ENCODE data around the gene CDK6.

Gene CDK6

GRCh38 chr7:92598310-92598981, 237.9 kb downstream of the CDK6 start:
- H3K36me3 ChIP-seq (ENCODE audit: control insufficient read depth, insufficient read depth, low read length): no peaks in the 10 kb centered on the region
- no peaks in the 10 kb centered on the region for H3K27me3 ChIP-seq (ENCODE audit: control insufficient read depth, insufficient read depth, low read length)
- DNase-seq (ENCODE audit: low read depth, low spot score): no peak
- no peaks in the 10 kb centered on the region for H3K9me3 ChIP-seq (ENCODE audit: control insufficient read depth, insufficient read depth, low read length)
- H3K27ac ChIP-seq (ENCODE audit: low read length): no peak overlapping the region
- no CpG with 5 or more reads among the region's 1 CpG for WGBS (ENCODE audit: insufficient coverage, insufficient read length)
- H3K4me3 ChIP-seq (ENCODE audit: low read length): no peak overlapping the region
- H3K4me1 ChIP-seq (ENCODE audit: control insufficient read depth, insufficient read depth, low read length): no peaks in the 10 kb centered on the region; the same call in 1 of the 2 replicates

GRCh38 chr7:92595281-92595680, 241.1 kb downstream of the CDK6 start:
- no peak overlapping the region for H3K27ac ChIP-seq (ENCODE audit: low read length)
- H3K36me3 ChIP-seq (ENCODE audit: control insufficient read depth, insufficient read depth, low read length): no peaks in the 10 kb centered on the region
- H3K27me3 ChIP-seq (ENCODE audit: control insufficient read depth, insufficient read depth, low read length): no peaks in the 10 kb centered on the region
- no peaks in the 10 kb centered on the region for H3K9me3 ChIP-seq (ENCODE audit: control insufficient read depth, insufficient read depth, low read length)
- DNase-seq (ENCODE audit: low read depth, low spot score): no peak
- WGBS (ENCODE audit: insufficient coverage, insufficient read length): no CpG with 5 or more reads among the region's 4 CpGs
- H3K4me3 ChIP-seq (ENCODE audit: low read length): no peak overlapping the region
- H3K4me1 ChIP-seq (ENCODE audit: control insufficient read depth, insufficient read depth, low read length): no peaks in the 10 kb centered on the region

- H3K27me3 ChIP-seq (ENCODE audit: control insufficient read depth, insufficient read depth, low read length): no peaks in the 10 kb centered on the region
Observed at GRCh38 chr7:92594746-92595145, 241.6 kb downstream of the CDK6 start.

GRCh38 chr7:92590711-92591310, 245.6 kb downstream of the CDK6 start:
- Histone ChIP-seq H3K4me3 (ENCODE audit: low read length) (no peak overlapping the region; the same call in 1 of the 2 replicates), H3K9me3 (ENCODE audit: control insufficient read depth, insufficient read depth, low read length) (no peaks in the 10 kb centered on the region), H3K27me3 (ENCODE audit: control insufficient read depth, insufficient read depth, low read length) (no peaks in the 10 kb centered on the region), H3K27ac (ENCODE audit: low read length) (no peak overlapping the region), H3K4me1 (ENCODE audit: control insufficient read depth, insufficient read depth, low read length) (no peaks in the 10 kb centered on the region), H3K36me3 (ENCODE audit: control insufficient read depth, insufficient read depth, low read length) (no peaks in the 10 kb centered on the region)
- no peak for DNase-seq (ENCODE audit: low read depth, low spot score)
- no CpG with 5 or more reads among the region's 19 CpGs for WGBS (ENCODE audit: insufficient coverage, insufficient read length)

More at GRCh38 chr7:92594746-92595145, 241.6 kb downstream of the CDK6 start:
- DNase-seq (ENCODE audit: low read depth, low spot score): no peak
- no peak overlapping the region for H3K4me3 ChIP-seq (ENCODE audit: low read length)
- H3K4me1 ChIP-seq (ENCODE audit: control insufficient read depth, insufficient read depth, low read length): no peaks in the 10 kb centered on the region
- no CpG with 5 or more reads among the region's 3 CpGs for WGBS (ENCODE audit: insufficient coverage, insufficient read length)
- H3K27ac ChIP-seq (ENCODE audit: low read length): no peak overlapping the region
- no peaks in the 10 kb centered on the region for H3K36me3 ChIP-seq (ENCODE audit: control insufficient read depth, insufficient read depth, low read length)
- no peaks in the 10 kb centered on the region for H3K9me3 ChIP-seq (ENCODE audit: control insufficient read depth, insufficient read depth, low read length)

- peak overlapping the region; percentile 81; the same call in 1 of the 2 replicates for H3K4me3 ChIP-seq (ENCODE audit: low read length)
- no peak overlapping the region for H3K27ac ChIP-seq (ENCODE audit: low read length)
- no peaks in the 10 kb centered on the region for H3K27me3 ChIP-seq (ENCODE audit: control insufficient read depth, insufficient read depth, low read length)
- no peak for DNase-seq (ENCODE audit: low read depth, low spot score)
- H3K4me1 ChIP-seq (ENCODE audit: control insufficient read depth, insufficient read depth, low read length): no peaks in the 10 kb centered on the region; the same call in 1 of the 2 replicates
- H3K9me3 ChIP-seq (ENCODE audit: control insufficient read depth, insufficient read depth, low read length): no peaks in the 10 kb centered on the region
- no peaks in the 10 kb centered on the region for H3K36me3 ChIP-seq (ENCODE audit: control insufficient read depth, insufficient read depth, low read length)
- WGBS (ENCODE audit: insufficient coverage, insufficient read length): no CpG with 5 or more reads among the region's 7 CpGs
Observed at GRCh38 chr7:92589056-92589455, 247.3 kb downstream of the CDK6 start.

- H3K4me1 ChIP-seq (ENCODE audit: control insufficient read depth, insufficient read depth, low read length): no peaks in the 10 kb centered on the region; the same call in 1 of the 2 replicates
- no CpG with 5 or more reads among the region's 9 CpGs for WGBS (ENCODE audit: insufficient coverage, insufficient read length)
- H3K4me3 ChIP-seq (ENCODE audit: low read length): peak overlapping the region; percentile 10; the same call in 1 of the 2 replicates
- H3K9me3 ChIP-seq (ENCODE audit: control insufficient read depth, insufficient read depth, low read length): no peaks in the 10 kb centered on the region
- H3K27me3 ChIP-seq (ENCODE audit: control insufficient read depth, insufficient read depth, low read length): no peaks in the 10 kb centered on the region
- no peak for DNase-seq (ENCODE audit: low read depth, low spot score)
- H3K36me3 ChIP-seq (ENCODE audit: control insufficient read depth, insufficient read depth, low read length): no peaks in the 10 kb centered on the region
- H3K27ac ChIP-seq (ENCODE audit: low read length): no peak overlapping the region
Observed at GRCh38 chr7:92588561-92588960, 247.8 kb downstream of the CDK6 start.

GRCh38 chr7:92586841-92587240, 249.5 kb downstream of the CDK6 start:
- Histone ChIP-seq H3K27ac (ENCODE audit: low read length) (no peak overlapping the region), H3K4me3 (ENCODE audit: low read length) (no peak overlapping the region), H3K36me3 (ENCODE audit: control insufficient read depth, insufficient read depth, low read length) (no peaks in the 10 kb centered on the region), H3K9me3 (ENCODE audit: control insufficient read depth, insufficient read depth, low read length) (no peaks in the 10 kb centered on the region), H3K27me3 (ENCODE audit: control insufficient read depth, insufficient read depth, low read length) (no peaks in the 10 kb centered on the region), H3K4me1 (ENCODE audit: control insufficient read depth, insufficient read depth, low read length) (no peaks in the 10 kb centered on the region; the same call in 1 of the 2 replicates)
- DNase-seq (ENCODE audit: low read depth, low spot score): no peak
- no CpG with 5 or more reads among the region's 4 CpGs for WGBS (ENCODE audit: insufficient coverage, insufficient read length)

GRCh38 chr7:92586403-92586802, 250.0 kb downstream of the CDK6 start:
- no peaks in the 10 kb centered on the region for H3K27me3 ChIP-seq (ENCODE audit: control insufficient read depth, insufficient read depth, low read length)
- no peak overlapping the region for H3K27ac ChIP-seq (ENCODE audit: low read length)
- no peaks in the 10 kb centered on the region; the same call in 1 of the 2 replicates for H3K36me3 ChIP-seq (ENCODE audit: control insufficient read depth, insufficient read depth, low read length)
- H3K4me3 ChIP-seq (ENCODE audit: low read length): no peak overlapping the region
- no peak for DNase-seq (ENCODE audit: low read depth, low spot score)
- no peaks in the 10 kb centered on the region for H3K9me3 ChIP-seq (ENCODE audit: control insufficient read depth, insufficient read depth, low read length)
- no peaks in the 10 kb centered on the region; the same call in 1 of the 2 replicates for H3K4me1 ChIP-seq (ENCODE audit: control insufficient read depth, insufficient read depth, low read length)

GRCh38 chr7:92584953-92585352, 251.4 kb downstream of the CDK6 start:
- Histone ChIP-seq H3K9me3 (ENCODE audit: control insufficient read depth, insufficient read depth, low read length) (no peaks in the 10 kb centered on the region), H3K27ac (ENCODE audit: low read length) (no peak overlapping the region), H3K4me1 (ENCODE audit: control insufficient read depth, insufficient read depth, low read length) (no peaks in the 10 kb centered on the region; the same call in 1 of the 2 replicates), H3K36me3 (ENCODE audit: control insufficient read depth, insufficient read depth, low read length) (no peaks in the 10 kb centered on the region; the same call in 1 of the 2 replicates), H3K4me3 (ENCODE audit: low read length) (no peak overlapping the region), H3K27me3 (ENCODE audit: control insufficient read depth, insufficient read depth, low read length) (no peaks in the 10 kb centered on the region)
- no peak for DNase-seq (ENCODE audit: low read depth, low spot score)

- H3K4me1 ChIP-seq (ENCODE audit: control insufficient read depth, insufficient read depth, low read length): no peaks in the 10 kb centered on the region; the same call in 1 of the 2 replicates
- H3K9me3 ChIP-seq (ENCODE audit: control insufficient read depth, insufficient read depth, low read length): no peaks in the 10 kb centered on the region
- H3K27me3 ChIP-seq (ENCODE audit: control insufficient read depth, insufficient read depth, low read length): no peaks in the 10 kb centered on the region
- DNase-seq (ENCODE audit: low read depth, low spot score): no peak
- no CpG with 5 or more reads among the region's 1 CpG for WGBS (ENCODE audit: insufficient coverage, insufficient read length)
- no peak overlapping the region for H3K27ac ChIP-seq (ENCODE audit: low read length)
- H3K4me3 ChIP-seq (ENCODE audit: low read length): no peak overlapping the region
- no peaks in the 10 kb centered on the region; the same call in 1 of the 2 replicates for H3K36me3 ChIP-seq (ENCODE audit: control insufficient read depth, insufficient read depth, low read length)
Observed at GRCh38 chr7:92582948-92583347, 253.4 kb downstream of the CDK6 start.
